Measurements from ENCODE around the gene NR6A1. TPM values are rescaled to one million over a fixed set of nuclear protein-coding genes. Genes with fewer than 3 reads are reported as not detected.

Gene NR6A1
- total RNA-seq, 5 donors from 2014 or later (not counting 1 experiment from before 2014, with no cell fraction given) = 0.19 to 0.50 (median 0.40) TPM; not detected in 1

DNA sequence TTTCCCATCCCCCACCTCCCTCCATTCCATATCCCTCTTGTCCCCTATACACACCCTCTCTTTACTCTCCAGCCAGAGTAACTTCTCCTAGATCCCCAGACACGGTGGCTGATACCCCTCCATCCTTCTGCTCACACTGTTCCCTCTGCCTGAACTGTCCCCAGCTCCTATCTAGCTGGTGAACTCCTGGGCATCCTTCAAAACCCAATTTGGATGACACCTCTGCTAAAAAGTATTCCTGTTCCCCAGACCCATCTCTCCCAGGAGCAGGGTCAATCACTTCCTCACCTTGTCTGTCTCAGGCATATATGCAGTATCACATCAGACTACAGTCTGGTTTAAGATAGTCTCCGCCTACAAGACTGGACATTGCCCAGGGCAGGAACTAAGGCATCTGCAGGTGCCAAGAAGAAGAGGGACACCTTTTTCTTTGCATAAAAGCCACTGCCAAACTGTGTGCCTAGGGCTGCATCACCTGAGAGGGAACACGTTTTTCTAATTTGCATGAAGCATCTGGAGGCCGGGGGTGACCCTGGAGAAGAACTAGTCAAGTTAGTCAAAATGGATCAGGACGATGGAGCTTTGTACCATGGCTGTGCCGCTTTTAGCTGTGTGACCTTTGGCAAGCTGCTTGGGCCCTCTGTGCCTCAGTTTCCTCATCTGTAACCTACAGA, 291.0 kb downstream of the NR6A1 start:
- H3K27ac ChIP-seq (ENCODE audit: low read length) = no peak overlapping the region
- H3K9me3 ChIP-seq = no peaks in the 10 kb centered on the region
- H3K4me1 ChIP-seq (ENCODE audit: control insufficient read depth in 1 of 2, extremely low read depth in 1 of 2, insufficient read depth in 2 of 2, low read length in 2 of 2) = peaks cover 0 to 5% of the 10 kb centered on the region in 2 experiments
- no peak overlapping the region for H3K4me3 ChIP-seq (ENCODE audit: control insufficient read depth in 1 of 2, extremely low read depth in 1 of 2, low read length in 1 of 2)
- no peak for DNase-seq
- CTCF ChIA-PET = no interaction called here
- no peaks in the 10 kb centered on the region for H3K36me3 ChIP-seq (ENCODE audit: control insufficient read depth in 2 of 2, extremely low read depth in 1 of 2, insufficient read depth in 1 of 2, low read length in 1 of 2)
- WGBS (ENCODE audit: insufficient coverage) = 80% methylated on average over 6 of the region's 6 CpGs
- H3K4me3 Mint-ChIP-seq = no peak overlapping the region
- POLR2A ChIA-PET = no interaction called here
- no peaks in the 10 kb centered on the region for H3K4me1 Mint-ChIP-seq
- H3K36me3 Mint-ChIP-seq = no peaks in the 10 kb centered on the region
- no peak for ATAC-seq (replicated peaks in 1 of 4)
- H3K27me3 ChIP-seq (replicated peaks in 1 of 2; ENCODE audit: control insufficient read depth in 2 of 2, extremely low read depth in 1 of 2, insufficient read depth in 2 of 2, low read length in 1 of 2) = peaks cover 0 to 53% of the 10 kb centered on the region in 2 experiments
- no peaks in the 10 kb centered on the region for H3K9me3 Mint-ChIP-seq
- H3K27ac Mint-ChIP-seq = no peak overlapping the region
- H3K27me3 Mint-ChIP-seq = peaks cover 16 to 35% of the 10 kb centered on the region in 2 donors

DNA sequence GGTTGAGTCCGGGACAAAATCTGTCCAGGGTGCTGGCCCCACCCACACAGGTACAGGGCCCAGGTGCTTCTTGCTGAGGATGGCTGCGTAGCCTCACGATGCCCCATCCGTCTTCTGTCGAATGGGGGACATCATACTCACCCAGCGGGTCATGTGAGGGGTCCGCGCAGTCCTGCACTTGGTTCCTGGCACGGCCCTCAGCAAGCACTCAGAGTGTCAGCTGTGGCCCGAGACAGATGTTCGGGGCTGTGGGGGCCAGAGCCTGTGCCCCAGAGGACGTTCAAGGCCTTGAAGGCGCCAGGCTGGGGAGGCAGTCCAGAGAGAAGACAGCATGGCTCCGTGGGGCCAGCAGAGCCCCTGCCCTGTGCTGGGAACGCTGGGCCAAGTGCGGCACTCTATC, 291.7 kb downstream of the NR6A1 start:
- WGBS (ENCODE audit: insufficient coverage) = 90% methylated on average over 16 of the region's 16 CpGs
- H3K4me3 Mint-ChIP-seq = no peak overlapping the region

DNA sequence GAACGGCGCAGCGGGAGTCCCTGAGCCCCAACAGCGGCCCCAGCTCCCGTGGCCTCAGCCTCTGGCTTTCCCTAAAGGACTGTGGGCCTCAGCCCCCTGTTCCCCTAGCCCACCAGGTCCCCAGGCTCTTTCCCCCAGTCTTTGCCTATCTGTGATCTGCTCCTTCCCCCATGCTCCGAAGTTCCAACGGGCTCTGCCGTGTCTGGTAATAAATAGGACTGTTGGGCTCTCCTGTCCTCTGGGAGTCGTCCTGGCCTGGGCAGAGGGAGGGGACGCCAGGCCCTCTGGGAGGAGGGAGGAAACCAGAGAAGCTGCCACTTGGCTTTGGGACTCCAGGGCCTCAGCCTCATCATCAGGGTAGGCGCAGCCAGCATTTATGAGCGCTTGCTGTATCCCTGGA, 292.8 kb downstream of the NR6A1 start:
- CTCF ChIA-PET = no interaction called here
- Mint-ChIP-seq H3K4me1 (no peaks in the 10 kb centered on the region), H3K27ac (no peak overlapping the region), H3K9me3 (no peaks in the 10 kb centered on the region), H3K4me3 (peak overlapping the region in 1 of 3 donors; percentile 30), H3K27me3 (peaks cover 17 to 42% of the 10 kb centered on the region in 2 donors), H3K36me3 (no peaks in the 10 kb centered on the region)
- 88% methylated on average over 7 of the region's 12 CpGs for WGBS (ENCODE audit: insufficient coverage)
- POLR2A ChIA-PET = no interaction called here
- ATAC-seq (replicated peaks in 1 of 4) (no peak), DNase-seq (no peak)
- Histone ChIP-seq H3K4me1 (ENCODE audit: control insufficient read depth in 1 of 2, extremely low read depth in 1 of 2, insufficient read depth in 2 of 2, low read length in 2 of 2) (peaks cover 0 to 5% of the 10 kb centered on the region in 2 experiments), H3K27ac (ENCODE audit: low read length) (no peak overlapping the region), H3K36me3 (ENCODE audit: control insufficient read depth in 2 of 2, extremely low read depth in 1 of 2, insufficient read depth in 1 of 2, low read length in 1 of 2) (no peaks in the 10 kb centered on the region), H3K9me3 (no peaks in the 10 kb centered on the region), H3K4me3 (ENCODE audit: control insufficient read depth in 1 of 2, extremely low read depth in 1 of 2, low read length in 1 of 2) (no peak overlapping the region), H3K27me3 (replicated peaks in 1 of 2; ENCODE audit: control insufficient read depth in 2 of 2, extremely low read depth in 1 of 2, insufficient read depth in 2 of 2, low read length in 1 of 2) (peaks cover 0 to 58% of the 10 kb centered on the region in 2 experiments)

More for the DNA sequence above, 291.7 kb downstream of the NR6A1 start:
- Histone ChIP-seq H3K4me1 (ENCODE audit: control insufficient read depth in 1 of 2, extremely low read depth in 1 of 2, insufficient read depth in 2 of 2, low read length in 2 of 2) (peaks cover 0 to 5% of the 10 kb centered on the region in 2 experiments), H3K27me3 (replicated peaks in 1 of 2; ENCODE audit: control insufficient read depth in 2 of 2, extremely low read depth in 1 of 2, insufficient read depth in 2 of 2, low read length in 1 of 2) (peaks cover 0 to 54% of the 10 kb centered on the region in 2 experiments), H3K4me3 (ENCODE audit: control insufficient read depth in 1 of 2, extremely low read depth in 1 of 2, low read length in 1 of 2) (no peak overlapping the region), H3K9me3 (no peaks in the 10 kb centered on the region), H3K27ac (ENCODE audit: low read length) (no peak overlapping the region), H3K36me3 (ENCODE audit: control insufficient read depth in 2 of 2, extremely low read depth in 1 of 2, insufficient read depth in 1 of 2, low read length in 1 of 2) (no peaks in the 10 kb centered on the region)
- no peaks in the 10 kb centered on the region for H3K4me1 Mint-ChIP-seq
- ATAC-seq (replicated peaks in 1 of 4) (no peak), DNase-seq (no peak)
- no peaks in the 10 kb centered on the region for H3K9me3 Mint-ChIP-seq
- ChIA-PET POLR2A (no interaction called here), CTCF (no interaction called here)
- H3K27ac Mint-ChIP-seq = no peak overlapping the region
- peaks cover 17 to 39% of the 10 kb centered on the region in 2 donors for H3K27me3 Mint-ChIP-seq
- no peaks in the 10 kb centered on the region for H3K36me3 Mint-ChIP-seq

GRCh38 chr9:124477648-124478285, 293.3 kb downstream of the NR6A1 start:
- Histone ChIP-seq H3K9me3 (no peaks in the 10 kb centered on the region), H3K4me3 (ENCODE audit: control insufficient read depth in 1 of 2, extremely low read depth in 1 of 2, low read length in 1 of 2) (no peak overlapping the region), H3K27me3 (replicated peaks in 1 of 2; ENCODE audit: control insufficient read depth in 2 of 2, extremely low read depth in 1 of 2, insufficient read depth in 2 of 2, low read length in 1 of 2) (peaks cover 0 to 62% of the 10 kb centered on the region in 2 experiments), H3K4me1 (ENCODE audit: control insufficient read depth in 1 of 2, extremely low read depth in 1 of 2, insufficient read depth in 2 of 2, low read length in 2 of 2) (peaks cover 0 to 5% of the 10 kb centered on the region in 2 experiments), H3K36me3 (ENCODE audit: control insufficient read depth in 2 of 2, extremely low read depth in 1 of 2, insufficient read depth in 1 of 2, low read length in 1 of 2) (no peaks in the 10 kb centered on the region), H3K27ac (ENCODE audit: low read length) (no peak overlapping the region)
- Mint-ChIP-seq H3K4me1 (no peaks in the 10 kb centered on the region), H3K4me3 (peak overlapping the region in 1 of 3 donors; percentile 30), H3K36me3 (no peaks in the 10 kb centered on the region), H3K27ac (no peak overlapping the region), H3K9me3 (no peaks in the 10 kb centered on the region), H3K27me3 (peaks cover 21 to 47% of the 10 kb centered on the region in 2 donors)
- ATAC-seq (replicated peaks in 1 of 4) (no peak), DNase-seq (no peak)
- CTCF ChIA-PET = no interaction called here
- 33% methylated on average over 35 of the region's 53 CpGs for WGBS (ENCODE audit: insufficient coverage)
- POLR2A ChIA-PET = no interaction called here

DNA sequence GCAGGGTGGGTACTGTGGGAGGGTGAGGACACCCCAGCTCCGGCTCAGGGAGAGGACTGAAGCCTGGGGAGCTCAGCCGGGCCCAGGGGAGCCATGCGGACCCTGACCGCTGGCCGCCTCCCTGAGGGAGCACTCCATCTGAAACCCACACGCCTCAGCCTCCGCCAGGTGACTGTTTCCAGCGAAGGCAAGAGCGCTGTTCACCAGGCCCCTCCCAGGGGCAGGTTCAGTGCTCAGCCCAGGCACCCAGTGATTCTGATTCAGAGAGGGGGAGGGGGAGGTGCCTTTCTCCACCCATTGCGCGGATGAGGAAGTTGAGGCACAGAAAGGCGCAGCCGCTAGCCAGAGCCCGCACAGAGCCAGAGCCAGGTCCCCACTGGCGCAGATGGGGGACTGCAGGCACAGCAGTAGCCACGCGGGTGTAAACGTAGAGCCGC, 293.9 kb downstream of the NR6A1 start:
- Histone ChIP-seq H3K4me3 (ENCODE audit: control insufficient read depth in 1 of 2, extremely low read depth in 1 of 2, low read length in 1 of 2) (no peak overlapping the region), H3K27ac (ENCODE audit: low read length) (no peak overlapping the region), H3K4me1 (ENCODE audit: control insufficient read depth in 1 of 2, extremely low read depth in 1 of 2, insufficient read depth in 2 of 2, low read length in 2 of 2) (peaks cover 0 to 5% of the 10 kb centered on the region in 2 experiments), H3K27me3 (replicated peaks in 1 of 2; ENCODE audit: control insufficient read depth in 2 of 2, extremely low read depth in 1 of 2, insufficient read depth in 2 of 2, low read length in 1 of 2) (peaks cover 0 to 63% of the 10 kb centered on the region in 2 experiments), H3K36me3 (ENCODE audit: control insufficient read depth in 2 of 2, extremely low read depth in 1 of 2, insufficient read depth in 1 of 2, low read length in 1 of 2) (no peaks in the 10 kb centered on the region), H3K9me3 (no peaks in the 10 kb centered on the region)
- Mint-ChIP-seq H3K4me3 (no peak overlapping the region), H3K27me3 (peaks cover 23 to 50% of the 10 kb centered on the region in 2 donors), H3K36me3 (no peaks in the 10 kb centered on the region), H3K27ac (no peak overlapping the region), H3K4me1 (no peaks in the 10 kb centered on the region), H3K9me3 (no peaks in the 10 kb centered on the region)
- POLR2A ChIA-PET = no interaction called here
- 34% methylated on average over 18 of the region's 19 CpGs for WGBS (ENCODE audit: insufficient coverage)
- ATAC-seq (replicated peaks in 1 of 4) = no peak
- no peak for DNase-seq
- CTCF ChIA-PET = no interaction called here

DNA sequence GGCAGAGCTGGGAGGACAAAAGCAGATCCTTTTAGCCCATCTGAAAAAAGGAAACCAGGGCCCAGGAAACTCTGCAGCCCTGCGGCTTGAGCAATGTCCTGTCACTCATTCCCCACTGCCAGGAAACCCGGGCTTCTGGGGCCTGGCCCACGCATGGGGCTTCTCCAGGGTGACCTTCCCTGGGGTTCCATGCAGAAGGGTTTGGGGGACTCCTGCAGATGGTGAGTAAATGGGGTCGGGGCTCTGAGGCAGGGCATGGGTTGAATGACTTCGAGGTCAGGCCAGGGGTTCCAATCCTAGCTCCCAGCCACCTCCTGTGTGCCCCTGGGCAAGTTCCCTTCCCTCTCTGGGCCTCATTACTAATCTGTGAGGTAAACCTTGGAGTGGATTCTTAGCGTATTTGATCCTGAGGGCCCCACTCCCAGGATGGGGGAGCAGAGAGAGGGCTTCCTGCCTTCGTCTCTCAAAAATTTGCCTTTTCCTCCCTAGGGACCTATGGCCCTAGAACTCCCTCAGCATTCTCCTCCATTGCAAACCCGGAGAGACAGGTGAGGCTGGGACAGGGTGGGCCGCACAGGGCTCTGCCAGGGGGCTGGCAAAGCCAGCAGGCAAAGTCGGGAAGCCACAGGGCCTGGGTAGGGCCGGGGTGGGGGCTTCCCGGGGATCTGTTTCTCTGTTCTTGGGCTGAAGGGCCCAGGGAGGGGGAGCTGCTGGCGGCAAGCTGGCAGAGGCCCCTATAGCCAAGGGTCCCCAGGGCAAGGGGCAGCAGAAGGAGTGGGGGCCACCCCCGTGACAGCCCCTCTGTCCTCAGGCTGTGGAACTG, 295.0 kb downstream of the NR6A1 start:
- Mint-ChIP-seq H3K4me3 (no peak overlapping the region), H3K36me3 (no peaks in the 10 kb centered on the region), H3K27ac (no peak overlapping the region), H3K9me3 (no peaks in the 10 kb centered on the region), H3K4me1 (no peaks in the 10 kb centered on the region), H3K27me3 (peaks cover 23 to 50% of the 10 kb centered on the region in 2 donors)
- Histone ChIP-seq H3K36me3 (ENCODE audit: control insufficient read depth in 2 of 2, extremely low read depth in 1 of 2, insufficient read depth in 1 of 2, low read length in 1 of 2) (no peaks in the 10 kb centered on the region), H3K27me3 (replicated peaks in 1 of 2; ENCODE audit: control insufficient read depth in 2 of 2, extremely low read depth in 1 of 2, insufficient read depth in 2 of 2, low read length in 1 of 2) (peaks cover 0 to 66% of the 10 kb centered on the region in 2 experiments), H3K4me3 (ENCODE audit: control insufficient read depth in 1 of 2, extremely low read depth in 1 of 2, low read length in 1 of 2) (no peak overlapping the region), H3K27ac (ENCODE audit: low read length) (no peak overlapping the region), H3K9me3 (no peaks in the 10 kb centered on the region), H3K4me1 (ENCODE audit: control insufficient read depth in 1 of 2, extremely low read depth in 1 of 2, insufficient read depth in 2 of 2, low read length in 2 of 2) (peaks cover 0 to 5% of the 10 kb centered on the region in 2 experiments)
- DNase-seq (no peak), ATAC-seq (replicated peaks in 1 of 4) (no peak)
- CTCF ChIA-PET = no interaction called here
- POLR2A ChIA-PET = no interaction called here
- WGBS (ENCODE audit: insufficient coverage) = 72% methylated on average over 6 of the region's 14 CpGs
